Ascending aorta (tissue), 2 donors: ENCODE results near the gene CYP4F3. TPM values are rescaled to one million over a fixed set of nuclear protein-coding genes. Genes with fewer than 3 reads are reported as not detected.
"Not testable (repeated sequence)": the region's sequence is repeated elsewhere in the genome, so short reads cannot be mapped to it uniquely, and the experiment has no call there.

Source experiments
- DNase-seq, 2 donors: peaks; one replicate each; pipeline ENCODE4 v3.0.0-alpha.2; 2019; ENCODE audit warnings: low spot score in 2 of 2
- H3K27ac ChIP-seq, 2 donors: fragments of 200-600 bp; sonication (generic); one replicate each; pipeline ENCODE4 v1.5.1; 2016 to 2017; ENCODE audit warnings: mild to moderate bottlenecking in 1 of 2
- H3K27me3 ChIP-seq: fragments of 200-600 bp; sonication (generic); one replicate; pipeline ENCODE4 v1.5.1; 2017
- H3K36me3 ChIP-seq, 2 donors: fragments of 200-600 bp; sonication (generic); one replicate each; pipeline ENCODE4 v1.5.1; 2016
- H3K4me1 ChIP-seq, 2 donors: fragments of 200-600 bp; sonication (generic); one replicate each; pipeline ENCODE4 v1.5.1; 2016 to 2017; ENCODE audit warnings: mild to moderate bottlenecking in 1 of 2
- H3K4me3 ChIP-seq, 2 donors: fragments of 200-600 bp; sonication (generic); one replicate each; pipeline ENCODE4 v1.5.1; 2016 to 2017; ENCODE audit warnings: mild to moderate bottlenecking in 1 of 2
- H3K9me3 ChIP-seq, 2 donors: fragments of 200-600 bp; sonication (generic); one replicate each; pipeline ENCODE4 v1.5.1; 2016
- CTCF ChIP-seq, 3 experiments: fragments of 200-600 bp in 2 of 3; fragments of 450-650 bp in 1 of 3; sonication (generic) in 2 of 3; IDR thresholded peaks; one replicate each; pipeline ENCODE4 v1.5.1; 2016 to 2019; ENCODE audit warnings: antibody characterized with exemption in 3 of 3, mild to moderate bottlenecking in 1 of 3, moderate library complexity in 1 of 3
- intact Hi-C: fragments of 100-400 bp; cut with DNase I; formaldehyde crosslinking; loops from one replicate; pipeline ENCODE4 v1.15.1; 2023
- total RNA-seq: library from RNA; depleted of rRNA; stranded (reverse); fragments of >200 nt; gene quantifications from one replicate; pipeline ENCODE4 v1.1.0, GENCODE V29; 2016

Gene CYP4F3
- total RNA-seq: not detected

GRCh38 chr19:15640294-15640903, at the start of gene CYP4F3:
Gene CYP4F3, plus strand, starts transcription at chr19:15640897. Its CDS starts 519 bp downstream, at chr19:15641416.
- intact Hi-C loops: no loop called here
- H3K4me1 ChIP-seq: no peaks in the 10 kb centered on the region
- no peak within 1 kb of the TSS for H3K27ac ChIP-seq
- no peaks in the 10 kb centered on the region for H3K9me3 ChIP-seq
- no peaks in the 10 kb centered on the region for H3K36me3 ChIP-seq
- H3K4me3 ChIP-seq: no peak within 1 kb of the TSS
- no peak for TF ChIP-seq CTCF (IDR thresholded peaks at IDR 0.05)
- H3K27me3 ChIP-seq: no peaks in the 10 kb centered on the region
- no peak for DNase-seq

GRCh38 chr19:15591796-15592195, 48.9 kb upstream of the CYP4F3 start:
- no peak for DNase-seq
- Histone ChIP-seq H3K4me1 (no peaks in the 10 kb centered on the region), H3K27ac (no peak overlapping the region), H3K36me3 (no peaks in the 10 kb centered on the region), H3K27me3 (no peaks in the 10 kb centered on the region), H3K9me3 (no peaks in the 10 kb centered on the region), H3K4me3 (no peak overlapping the region)
- TF ChIP-seq CTCF (IDR thresholded peaks at IDR 0.05): no peak
- intact Hi-C loops: no loop called here

- H3K4me1 ChIP-seq, H3K36me3 ChIP-seq, H3K27me3 ChIP-seq, intact Hi-C loops, H3K9me3 ChIP-seq, H3K27ac ChIP-seq, DNase-seq, H3K4me3 ChIP-seq: not testable (repeated sequence)
These were observed 48.2 kb upstream of the CYP4F3 start for GRCh38 chr19:15592506-15592905.

- H3K27ac ChIP-seq, intact Hi-C loops, DNase-seq, H3K4me1 ChIP-seq, H3K27me3 ChIP-seq, H3K9me3 ChIP-seq, H3K4me3 ChIP-seq, H3K36me3 ChIP-seq: not testable (repeated sequence)
These were observed 46.9 kb upstream of the CYP4F3 start for GRCh38 chr19:15593766-15594165.

GRCh38 chr19:15595069-15595468, 45.6 kb upstream of the CYP4F3 start:
- H3K27me3 ChIP-seq: no peaks in the 10 kb centered on the region
- H3K36me3 ChIP-seq: no peaks in the 10 kb centered on the region
- H3K4me3 ChIP-seq: no peak overlapping the region
- TF ChIP-seq CTCF (IDR thresholded peaks at IDR 0.05): no peak
- no peak for DNase-seq
- no peaks in the 10 kb centered on the region for H3K4me1 ChIP-seq
- no peaks in the 10 kb centered on the region for H3K9me3 ChIP-seq
- H3K27ac ChIP-seq: no peak overlapping the region
- intact Hi-C loops: no loop called here

GRCh38 chr19:15607978-15608925, 32.4 kb upstream of the CYP4F3 start:
- H3K4me3 ChIP-seq, H3K27ac ChIP-seq, H3K9me3 ChIP-seq, DNase-seq, H3K36me3 ChIP-seq, H3K4me1 ChIP-seq, H3K27me3 ChIP-seq, intact Hi-C loops: not testable (repeated sequence)

- intact Hi-C loops: no loop called here
- H3K4me3 ChIP-seq: no peak overlapping the region
- no peaks in the 10 kb centered on the region for H3K4me1 ChIP-seq
- TF ChIP-seq CTCF (IDR thresholded peaks at IDR 0.05): no peak
- no peaks in the 10 kb centered on the region for H3K9me3 ChIP-seq
- no peak for DNase-seq
- no peaks in the 10 kb centered on the region for H3K36me3 ChIP-seq
- H3K27me3 ChIP-seq: no peaks in the 10 kb centered on the region
- no peak overlapping the region for H3K27ac ChIP-seq
These were observed 31.4 kb upstream of the CYP4F3 start for GRCh38 chr19:15609261-15609660.
